ENCODE results near the gene LRMDA.

GRCh38 chr10:75475460-75476182 lies 44.2 kb downstream of the LRMDA start:
- no peak for TF ChIP-seq CTCF (IDR thresholded peaks at IDR 0.05)
- no peak for TF ChIP-seq POLR2A (IDR thresholded peaks at IDR 0.05)
